ENCODE measurements around the gene TMEM80.
A peak's percentile ranks its signal among the peaks of the same experiment; 100 is the strongest.
"Not testable (repeated sequence)": the region's sequence is repeated elsewhere in the genome, so short reads cannot be mapped to it uniquely, and the experiment has no call there.

The TMEM80 gene

DNA sequence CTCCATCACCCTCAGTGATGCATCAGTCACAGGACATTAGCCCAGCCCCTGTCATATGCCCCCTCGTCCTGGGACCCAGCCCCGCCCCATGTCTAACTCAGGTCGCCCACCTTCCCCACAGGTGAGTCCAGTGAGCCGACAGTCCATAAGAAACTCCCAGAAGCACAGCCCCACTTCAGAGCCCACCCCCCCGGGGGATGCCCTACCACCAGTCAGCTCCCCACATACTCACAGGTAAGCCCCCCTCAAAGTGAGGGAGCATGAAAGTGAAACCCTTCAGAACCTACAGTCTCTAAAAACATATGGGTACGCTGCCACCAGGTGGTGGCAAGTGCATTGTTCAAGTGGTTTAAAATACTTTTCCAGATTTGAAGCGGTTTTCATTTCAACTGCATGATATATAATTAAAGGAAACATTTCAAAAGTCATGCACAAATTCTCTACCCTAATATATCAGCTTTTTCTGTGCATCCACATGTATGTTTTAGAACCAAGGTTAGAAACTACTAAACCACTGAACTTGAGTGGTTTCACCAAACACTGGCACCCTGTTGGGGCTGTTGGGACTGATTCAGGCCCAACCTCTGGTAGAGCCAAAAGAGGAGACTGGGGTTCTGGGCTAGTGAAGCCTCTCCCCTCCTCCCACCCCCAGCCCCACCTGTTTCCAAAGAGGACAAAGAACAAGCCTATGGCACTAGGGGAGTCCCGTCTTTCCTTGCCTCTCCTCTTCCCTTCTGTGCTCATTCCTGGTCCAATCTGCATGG, 27.7 kb downstream of the TMEM80 start:
- DNase-seq: peak; percentile 53

- no peak for DNase-seq
These were observed 28.6 kb downstream of the TMEM80 start for GRCh38 chr11:724049-724777.

DNA sequence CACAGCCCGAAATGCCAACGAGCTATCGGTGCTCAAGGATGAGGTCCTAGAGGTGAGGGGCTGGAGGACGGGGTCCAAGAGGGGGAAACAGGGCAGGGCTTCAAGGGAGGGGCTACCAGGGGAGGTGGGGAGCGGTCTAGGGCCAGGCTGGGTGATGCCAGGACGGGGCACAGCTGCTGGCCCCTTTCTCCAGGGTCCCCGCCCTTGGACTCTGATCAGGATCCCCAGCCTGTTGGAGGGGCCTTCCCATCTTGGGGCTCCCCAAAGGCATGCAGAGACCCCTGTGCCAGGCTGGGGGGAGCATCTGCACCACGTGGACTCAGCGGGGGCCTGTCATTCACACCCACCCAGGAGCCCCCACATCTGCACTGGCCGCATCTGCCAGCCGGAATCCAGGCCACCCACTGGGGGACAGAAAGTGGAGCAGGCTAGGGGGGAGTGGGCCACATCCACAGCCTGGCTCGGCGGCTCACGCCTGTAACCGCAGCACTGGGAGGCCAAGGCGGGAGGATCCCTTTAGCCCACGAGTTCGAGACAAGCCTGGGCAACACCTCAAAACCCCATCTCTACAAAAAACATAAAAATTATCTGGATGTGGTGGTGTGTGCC, 29.3 kb downstream of the TMEM80 start:
- DNase-seq: no peak

DNA sequence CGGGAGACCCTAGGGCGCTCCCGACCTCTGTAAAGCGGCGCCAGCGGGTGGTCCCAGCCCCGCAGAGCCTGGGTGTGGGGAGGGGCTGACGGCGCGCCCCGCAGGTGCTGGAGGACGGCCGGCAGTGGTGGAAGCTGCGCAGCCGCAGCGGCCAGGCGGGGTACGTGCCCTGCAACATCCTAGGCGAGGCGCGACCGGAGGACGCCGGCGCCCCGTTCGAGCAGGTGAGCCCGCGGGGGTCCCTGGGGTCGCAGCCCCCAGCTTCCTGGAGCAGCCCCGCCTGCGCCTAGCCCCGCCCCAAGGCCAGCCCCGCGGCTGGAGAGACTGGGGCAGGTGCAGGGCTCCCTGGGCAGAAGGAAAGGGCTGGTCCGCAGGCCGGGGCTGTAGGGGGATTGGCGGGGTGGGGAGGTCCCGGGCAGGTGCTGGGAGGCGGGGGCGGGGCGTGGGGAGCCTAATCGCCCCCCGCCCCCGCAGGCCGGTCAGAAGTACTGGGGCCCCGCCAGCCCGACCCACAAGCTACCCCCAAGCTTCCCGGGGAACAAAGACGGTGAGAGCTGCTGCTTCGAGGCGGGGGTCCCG, 30.1 kb downstream of the TMEM80 start:
- DNase-seq: no peak

GRCh38 chr11:726278-727220, 30.9 kb downstream of the TMEM80 start:
- DNase-seq: no peak

DNA sequence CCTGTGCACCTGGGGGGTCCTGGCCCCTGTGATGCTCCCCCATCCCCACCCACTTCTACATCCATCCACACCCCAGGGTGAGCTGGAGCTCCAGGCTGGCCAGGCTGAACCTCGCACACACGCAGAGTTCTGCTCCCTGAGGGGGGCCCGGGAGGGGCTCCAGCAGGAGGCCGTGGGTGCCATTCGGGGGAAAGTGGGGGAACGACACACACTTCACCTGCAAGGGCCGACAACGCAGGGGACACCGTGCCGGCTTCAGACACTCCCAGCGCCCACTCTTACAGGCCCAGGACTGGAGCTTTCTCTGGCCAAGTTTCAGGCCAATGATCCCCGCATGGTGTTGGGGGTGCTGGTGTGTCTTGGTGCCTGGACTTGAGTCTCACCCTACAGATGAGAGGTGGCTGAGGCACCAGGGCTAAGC, 31.7 kb downstream of the TMEM80 start:
- no peak for DNase-seq

DNA sequence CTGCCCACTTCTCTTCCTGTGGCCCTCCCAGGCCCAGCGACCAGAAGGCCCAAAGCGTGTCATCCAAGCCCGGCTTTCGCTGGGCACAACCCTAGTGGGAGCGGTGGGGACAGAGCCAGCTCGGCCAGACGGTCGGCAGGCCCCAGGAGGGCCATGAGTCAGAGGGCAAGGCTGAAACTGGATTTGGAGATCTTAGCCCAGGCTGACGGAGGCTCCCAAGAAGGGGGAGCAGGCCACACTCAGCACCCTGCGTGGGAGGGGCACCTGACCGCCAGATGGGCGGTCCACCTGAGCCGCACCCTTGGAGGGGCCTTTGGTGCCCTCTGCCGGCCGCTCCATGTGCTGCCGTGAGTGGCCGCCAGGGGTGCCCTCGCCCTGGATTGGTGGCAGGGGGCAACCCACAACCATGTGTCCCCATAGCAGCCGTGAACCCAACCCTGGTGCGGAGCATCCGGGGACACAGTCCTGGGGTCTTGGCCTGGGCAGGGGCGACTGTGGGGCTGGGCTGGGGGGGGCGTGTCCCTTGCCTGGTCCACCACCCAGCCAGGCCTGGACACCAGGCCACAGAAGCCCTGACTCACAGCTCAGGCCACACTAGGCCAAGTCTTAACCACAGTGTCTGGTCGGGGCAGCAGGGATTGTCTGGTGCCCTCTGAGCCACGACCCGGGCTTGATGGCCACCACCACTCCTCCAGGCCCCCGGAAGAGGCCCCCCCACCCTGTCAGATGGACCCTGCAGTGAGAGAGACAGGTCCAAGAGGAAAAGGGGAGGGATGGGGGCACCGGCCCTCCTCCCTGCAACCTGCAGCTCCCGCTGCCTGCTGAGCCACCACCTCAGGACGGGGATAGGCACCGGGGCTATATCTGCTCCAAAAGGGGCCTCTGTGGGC, 32.5 kb downstream of the TMEM80 start:
- peak; percentile 95 for DNase-seq

- DNase-seq: no peak
These were observed 33.4 kb downstream of the TMEM80 start for GRCh38 chr11:728901-729491.

DNA sequence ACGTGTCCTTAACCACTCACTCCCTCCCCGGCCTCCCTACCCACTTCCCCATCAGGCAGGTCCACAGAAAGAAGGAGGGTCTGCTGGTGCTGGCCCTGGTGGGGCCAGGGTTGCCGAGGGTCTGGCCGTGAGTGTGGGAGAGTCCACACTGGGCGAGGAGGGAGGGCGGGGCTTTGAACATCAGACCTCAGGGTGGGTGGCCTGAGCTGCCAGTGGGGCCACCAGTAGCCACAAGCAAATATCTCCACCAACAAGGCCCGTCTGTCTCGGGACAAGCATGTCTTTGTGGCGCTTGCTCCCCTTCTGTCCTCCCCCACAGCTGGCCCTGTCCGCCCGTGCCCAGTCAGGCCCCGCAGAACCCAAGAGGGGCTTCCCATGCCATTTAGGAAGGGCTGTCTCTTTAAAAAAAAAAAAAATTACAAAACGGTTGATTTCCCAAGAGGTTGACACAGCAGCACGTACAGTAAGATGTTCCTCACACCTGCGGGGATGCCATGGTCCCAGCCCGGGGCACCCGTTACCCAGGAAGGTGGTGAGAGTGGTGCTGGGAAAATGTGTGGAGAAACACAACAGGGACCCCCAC, 34.0 kb downstream of the TMEM80 start:
- no peak for DNase-seq

DNA sequence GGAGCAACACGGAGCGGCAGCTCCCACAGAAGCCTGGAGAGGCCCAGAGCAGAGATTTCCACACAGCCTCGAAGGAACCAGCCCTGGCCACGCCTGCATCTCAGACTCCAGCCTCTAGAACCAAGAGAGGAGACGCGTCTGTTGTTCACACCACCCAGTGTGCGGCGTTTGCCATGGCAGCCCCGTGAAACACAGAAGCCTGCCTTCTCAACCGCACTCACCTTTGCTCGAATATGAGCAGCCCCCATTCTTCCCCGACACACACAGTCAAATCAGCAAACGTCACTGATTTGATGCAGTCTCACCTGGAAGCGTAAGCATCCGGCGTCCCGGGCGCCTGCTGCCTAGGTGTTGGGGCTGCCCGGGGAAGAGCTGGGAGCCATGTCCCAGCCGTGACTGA, 37.5 kb downstream of the TMEM80 start:
- DNase-seq: no peak

- not testable (repeated sequence) for DNase-seq
These were observed 38.9 kb downstream of the TMEM80 start for GRCh38 chr11:734541-734940.

DNA sequence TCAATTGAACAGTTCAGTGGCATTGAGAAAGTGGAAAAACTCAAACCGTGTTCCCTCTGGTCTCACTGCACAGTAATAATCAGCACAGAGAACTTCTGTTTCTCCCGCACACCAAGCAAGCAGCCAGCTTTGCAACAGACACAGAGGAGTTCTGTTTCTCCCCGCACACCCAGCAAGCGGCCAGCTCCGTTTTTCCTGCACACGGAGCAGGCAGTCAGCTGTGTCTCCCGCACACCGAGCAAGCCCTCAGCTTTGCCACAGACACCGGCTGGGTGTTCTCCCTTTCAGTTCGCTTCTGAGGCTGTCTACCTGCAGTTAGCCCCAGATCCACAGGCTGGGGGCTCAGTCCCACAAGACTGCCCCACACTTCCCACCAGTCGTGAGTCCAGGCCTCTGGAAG, 41.8 kb downstream of the TMEM80 start:
- no peak for DNase-seq

DNA sequence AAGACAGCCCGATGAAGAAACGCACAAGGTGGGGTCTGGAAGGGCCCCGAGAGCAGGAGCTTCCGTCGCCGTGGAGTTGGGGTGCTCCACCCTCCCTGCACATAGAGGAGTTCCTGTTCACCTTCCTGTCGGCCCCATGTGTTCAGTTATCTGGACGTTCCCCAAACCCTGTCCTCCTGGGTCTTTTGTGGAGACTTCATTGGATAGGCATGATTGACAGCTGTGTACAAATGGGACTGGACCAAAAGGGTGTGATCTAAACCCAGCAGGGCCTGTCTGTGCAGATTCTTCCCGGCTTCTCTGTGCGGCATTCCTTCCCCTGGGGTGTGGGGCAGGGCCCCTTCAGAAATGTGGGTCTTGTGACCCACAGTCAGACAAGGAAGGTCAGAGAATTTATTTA, 42.3 kb downstream of the TMEM80 start:
- DNase-seq: not testable (repeated sequence)

DNA sequence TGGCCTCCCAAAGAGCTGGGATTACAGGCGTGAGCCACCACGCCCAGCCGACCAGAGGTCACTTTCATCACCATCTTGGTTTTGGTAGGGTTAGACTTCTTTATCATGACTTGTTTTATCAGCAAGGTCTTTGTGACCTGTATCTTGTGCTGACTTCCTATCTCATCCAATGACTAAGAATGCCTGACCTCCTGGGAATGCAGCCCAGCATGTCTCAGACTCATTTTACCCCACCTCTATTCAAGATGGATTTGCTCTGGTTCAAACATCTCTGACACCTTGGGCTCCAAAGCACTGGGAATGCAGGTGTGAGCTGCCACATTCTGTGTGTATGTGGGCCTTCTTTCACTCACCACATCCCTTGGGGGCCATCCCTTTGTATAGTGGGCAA, 46.5 kb downstream of the TMEM80 start:
- DNase-seq: no peak

DNA sequence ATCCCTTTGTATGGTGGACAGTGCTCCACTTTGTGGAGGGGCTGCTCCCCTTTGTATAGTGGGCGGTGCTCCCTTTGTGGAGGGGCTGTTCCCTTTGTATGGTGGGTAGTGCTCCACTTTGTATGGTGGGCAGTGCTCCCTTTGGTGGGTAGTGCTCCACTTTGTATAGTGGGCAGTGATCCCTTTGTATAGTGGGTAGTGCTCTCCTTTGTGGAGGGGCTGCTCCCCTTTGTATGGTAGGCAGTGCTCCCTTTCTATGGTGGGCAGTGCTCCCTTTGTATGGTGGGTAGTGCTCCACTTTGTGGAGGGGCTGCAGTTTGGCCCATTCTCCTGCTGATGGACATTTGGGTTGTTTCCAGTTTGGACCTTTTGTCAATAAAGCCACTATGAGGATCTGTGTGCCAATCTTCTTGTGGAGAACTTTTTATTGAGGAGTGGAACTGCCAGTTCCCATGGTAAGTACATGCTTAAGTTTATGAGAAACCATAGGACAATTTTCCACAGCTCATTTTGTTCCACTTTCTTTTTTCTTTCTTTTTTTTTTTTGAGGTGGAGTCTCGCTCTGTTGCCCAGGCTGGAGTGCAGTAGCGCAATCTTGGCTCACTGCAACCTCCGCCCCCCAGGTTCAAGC, 47.1 kb downstream of the TMEM80 start:
- DNase-seq: no peak

DNA sequence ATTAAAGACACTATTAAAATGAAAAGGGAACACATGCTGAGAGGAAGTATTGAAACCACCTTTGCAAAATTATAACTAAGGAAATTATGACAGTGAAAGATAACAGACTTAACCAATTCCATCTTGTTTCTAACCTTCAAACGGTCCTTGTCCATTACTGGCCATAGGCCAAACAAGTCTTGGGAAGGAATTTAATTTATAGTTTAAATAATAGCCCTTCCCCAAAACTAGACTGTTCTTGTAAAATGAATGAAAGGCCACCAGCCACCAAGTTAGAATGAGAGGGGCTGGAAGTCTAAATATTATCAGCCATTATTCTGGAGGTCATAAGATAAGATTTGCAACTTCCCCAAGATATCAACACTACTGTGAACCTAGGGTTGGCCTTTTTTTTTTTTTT, 49.8 kb downstream of the TMEM80 start:
- no peak for DNase-seq

DNA sequence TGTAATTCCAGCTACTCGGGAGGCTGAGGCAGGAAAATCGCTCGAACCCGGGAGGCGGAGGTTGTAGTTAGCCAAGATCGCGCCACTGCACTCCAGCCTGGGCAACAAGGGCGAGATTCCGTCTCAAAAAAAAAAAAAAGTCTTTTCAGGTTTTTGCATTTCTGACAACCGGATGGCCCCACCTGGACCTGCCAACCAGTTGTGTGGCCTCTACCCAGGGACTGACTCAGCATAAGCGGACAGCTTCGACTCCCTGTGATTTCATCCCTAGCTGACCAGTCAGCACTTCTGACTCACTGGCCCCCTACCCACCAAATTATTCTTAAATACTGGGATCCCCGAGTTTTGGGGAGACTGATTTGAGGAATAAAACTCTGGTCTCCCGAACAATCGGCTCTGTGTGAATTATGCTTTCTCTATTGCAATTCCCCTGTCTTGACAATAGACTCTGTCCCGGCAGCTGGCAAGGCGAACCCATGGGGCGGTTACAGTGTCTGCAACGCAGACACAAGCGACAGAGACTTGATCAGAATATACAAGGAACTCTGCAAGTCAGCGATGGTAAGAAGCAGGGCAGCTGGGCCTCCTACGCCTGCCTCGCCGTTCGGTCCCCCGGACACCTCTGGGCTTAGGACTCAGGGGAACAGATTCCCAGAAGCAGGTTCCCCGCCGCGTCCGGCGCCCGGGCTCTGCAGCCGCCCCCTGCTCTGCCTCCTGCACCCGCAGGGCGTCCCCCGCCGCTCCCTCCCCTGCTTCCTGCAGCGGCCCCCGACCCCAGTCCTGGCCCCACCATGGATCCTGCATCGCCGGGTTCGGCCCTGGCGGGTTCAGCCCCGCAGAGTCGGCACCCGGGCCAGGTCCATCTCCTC, 50.9 kb downstream of the TMEM80 start:
- DNase-seq: peak; percentile 40

- DNase-seq: peak; percentile 86
These were observed 51.8 kb downstream of the TMEM80 start, which contains the start of gene TALDO1 for GRCh38 chr11:747158-748006. Gene TALDO1 (plus strand): TSS chr11:747464. CDS start chr11:747482, 18 bp downstream.
